ENCODE results near the gene TNFRSF18.

TNFRSF18 gene

DNA sequence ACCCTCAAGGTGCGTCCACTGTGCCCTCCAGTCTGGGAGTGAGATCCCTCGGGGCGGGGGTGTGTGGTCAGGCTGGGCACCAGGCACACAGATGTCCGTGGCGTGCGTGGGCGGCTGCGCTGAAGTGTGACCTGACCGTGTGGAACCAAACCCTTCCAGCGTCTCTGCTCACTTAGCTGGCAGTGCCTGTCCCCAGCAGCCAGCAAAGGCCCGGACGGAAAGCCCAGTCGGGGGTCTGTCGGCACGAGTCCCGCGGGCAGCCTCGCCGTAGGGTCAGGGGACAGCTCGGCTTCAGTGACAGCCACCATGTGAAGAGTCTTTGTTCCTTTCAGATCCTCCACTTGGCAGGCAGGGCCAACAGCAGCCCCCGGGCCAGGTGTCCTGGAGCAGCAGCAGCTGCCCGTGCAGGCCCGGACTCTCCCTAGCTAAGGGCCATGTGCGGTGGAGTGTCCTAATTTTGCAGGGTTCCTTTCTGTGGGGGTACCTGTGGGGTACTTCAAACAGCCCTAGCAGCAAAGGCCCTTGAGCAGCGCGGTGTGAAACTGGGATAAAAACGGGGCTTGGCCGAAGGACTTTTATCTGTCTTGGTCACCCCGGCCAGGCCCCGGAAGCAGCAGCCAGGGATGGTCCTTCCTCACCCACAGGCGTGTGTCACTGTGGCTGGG is 21.2 kb downstream of the TNFRSF18 start:
- H3K9me3 ChIP-seq (ENCODE audit: control insufficient read depth, insufficient read depth, low read depth, low read length), result no peaks in the 10 kb centered on the region
- no peak overlapping the region for H3K9ac ChIP-seq (ENCODE audit: low read length)
- no peak overlapping the region for H3K4me3 ChIP-seq (ENCODE audit: low read depth, low read length)
- H3K27me3 ChIP-seq (ENCODE audit: control insufficient read depth, insufficient read depth, low read length), result no peaks in the 10 kb centered on the region
- no peaks in the 10 kb centered on the region for H3K4me1 ChIP-seq (ENCODE audit: control insufficient read depth, insufficient read depth, low read length)
- no peak overlapping the region for H3K27ac ChIP-seq (ENCODE audit: low read depth, low read length)
- no peaks in the 10 kb centered on the region for H3K36me3 ChIP-seq (ENCODE audit: control insufficient read depth, insufficient read depth, low read length)

DNA sequence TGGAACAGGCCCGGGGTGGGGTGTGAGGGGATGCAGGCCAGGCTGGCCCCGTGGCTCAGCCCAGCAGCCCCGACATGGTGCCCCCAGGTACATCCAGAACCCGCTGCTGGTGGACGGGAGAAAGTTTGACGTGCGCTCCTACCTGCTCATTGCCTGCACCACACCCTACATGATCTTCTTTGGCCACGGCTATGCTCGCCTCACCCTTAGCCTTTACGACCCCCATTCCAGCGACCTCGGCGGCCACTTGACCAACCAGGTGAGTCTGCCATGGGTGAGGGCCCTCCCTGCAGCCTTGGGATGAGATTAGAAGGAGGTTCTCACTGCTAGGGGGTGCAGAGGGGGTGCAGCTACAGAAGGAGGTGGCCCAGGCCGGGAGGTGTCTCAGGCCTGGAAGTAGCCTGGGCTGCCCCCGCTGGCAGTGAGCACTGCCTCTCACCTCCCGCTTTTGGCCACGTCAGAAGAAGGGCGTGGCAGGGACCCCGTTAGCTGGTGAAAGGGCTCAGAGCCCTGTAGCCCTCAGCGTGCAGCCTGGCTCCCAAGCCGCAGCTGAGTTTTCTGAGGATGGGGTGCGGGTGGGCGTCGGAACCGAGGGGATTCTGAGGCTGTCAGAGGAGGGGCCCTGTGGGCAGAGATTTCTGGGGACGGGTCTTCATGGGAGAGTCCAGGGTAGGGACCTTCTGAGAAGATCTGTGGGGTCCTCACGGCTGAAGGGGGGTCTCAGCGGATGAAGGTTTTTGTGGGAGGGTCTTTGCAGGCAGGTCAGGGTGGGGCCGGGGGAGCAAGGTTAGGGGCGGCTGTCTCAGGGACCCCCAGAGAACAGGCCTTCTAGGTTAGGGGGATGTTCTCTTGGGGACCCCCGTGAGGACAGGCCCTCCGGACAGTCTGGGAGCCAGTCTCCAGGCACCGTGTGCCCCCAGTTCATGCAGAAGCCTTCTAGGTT is 22.3 kb downstream of the TNFRSF18 start:
- H3K27me3 ChIP-seq (ENCODE audit: control insufficient read depth, insufficient read depth, low read length), result no peaks in the 10 kb centered on the region
- H3K9me3 ChIP-seq (ENCODE audit: control insufficient read depth, insufficient read depth, low read depth, low read length), result no peaks in the 10 kb centered on the region
- H3K27ac ChIP-seq (ENCODE audit: low read depth, low read length), result no peak overlapping the region
- no peaks in the 10 kb centered on the region for H3K36me3 ChIP-seq (ENCODE audit: control insufficient read depth, insufficient read depth, low read length)
- no peaks in the 10 kb centered on the region for H3K4me1 ChIP-seq (ENCODE audit: control insufficient read depth, insufficient read depth, low read length)
- H3K4me3 ChIP-seq (ENCODE audit: low read depth, low read length), result no peak overlapping the region
- H3K9ac ChIP-seq (ENCODE audit: low read length), result no peak overlapping the region

DNA sequence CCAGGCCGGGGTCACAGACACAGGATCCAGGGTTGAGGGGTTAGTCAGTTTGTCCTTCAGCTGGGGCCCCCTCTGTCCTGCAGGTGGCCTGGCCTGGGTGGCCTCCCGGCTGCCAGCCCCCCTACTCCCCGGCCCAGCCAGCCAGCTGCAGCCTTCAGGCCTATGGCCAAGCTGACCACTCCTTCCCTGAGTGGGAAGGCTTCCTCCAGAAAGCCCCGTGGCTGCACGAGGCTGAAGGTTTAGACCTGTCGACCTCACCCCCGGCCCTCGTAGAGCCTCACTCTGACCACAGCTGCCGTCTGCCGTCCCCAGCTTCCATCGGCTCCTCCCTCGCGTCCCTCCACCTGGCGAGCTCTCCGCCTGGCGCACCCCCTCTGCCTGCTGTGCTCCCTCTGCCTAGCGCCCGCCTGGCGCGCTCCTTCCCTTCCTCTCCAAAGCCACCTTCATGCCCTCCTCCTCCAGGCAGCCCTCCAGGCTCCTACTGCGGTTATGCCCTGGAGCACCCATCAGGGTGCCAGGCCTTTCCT is 23.1 kb downstream of the TNFRSF18 start:
- H3K4me3 ChIP-seq (ENCODE audit: low read depth, low read length), result no peak overlapping the region
- H3K27ac ChIP-seq (ENCODE audit: low read depth, low read length), result no peak overlapping the region
- no peak overlapping the region for H3K9ac ChIP-seq (ENCODE audit: low read length)
- H3K27me3 ChIP-seq (ENCODE audit: control insufficient read depth, insufficient read depth, low read length), result no peaks in the 10 kb centered on the region
- H3K9me3 ChIP-seq (ENCODE audit: control insufficient read depth, insufficient read depth, low read depth, low read length), result no peaks in the 10 kb centered on the region
- H3K4me1 ChIP-seq (ENCODE audit: control insufficient read depth, insufficient read depth, low read length), result no peaks in the 10 kb centered on the region
- no peaks in the 10 kb centered on the region for H3K36me3 ChIP-seq (ENCODE audit: control insufficient read depth, insufficient read depth, low read length)

DNA sequence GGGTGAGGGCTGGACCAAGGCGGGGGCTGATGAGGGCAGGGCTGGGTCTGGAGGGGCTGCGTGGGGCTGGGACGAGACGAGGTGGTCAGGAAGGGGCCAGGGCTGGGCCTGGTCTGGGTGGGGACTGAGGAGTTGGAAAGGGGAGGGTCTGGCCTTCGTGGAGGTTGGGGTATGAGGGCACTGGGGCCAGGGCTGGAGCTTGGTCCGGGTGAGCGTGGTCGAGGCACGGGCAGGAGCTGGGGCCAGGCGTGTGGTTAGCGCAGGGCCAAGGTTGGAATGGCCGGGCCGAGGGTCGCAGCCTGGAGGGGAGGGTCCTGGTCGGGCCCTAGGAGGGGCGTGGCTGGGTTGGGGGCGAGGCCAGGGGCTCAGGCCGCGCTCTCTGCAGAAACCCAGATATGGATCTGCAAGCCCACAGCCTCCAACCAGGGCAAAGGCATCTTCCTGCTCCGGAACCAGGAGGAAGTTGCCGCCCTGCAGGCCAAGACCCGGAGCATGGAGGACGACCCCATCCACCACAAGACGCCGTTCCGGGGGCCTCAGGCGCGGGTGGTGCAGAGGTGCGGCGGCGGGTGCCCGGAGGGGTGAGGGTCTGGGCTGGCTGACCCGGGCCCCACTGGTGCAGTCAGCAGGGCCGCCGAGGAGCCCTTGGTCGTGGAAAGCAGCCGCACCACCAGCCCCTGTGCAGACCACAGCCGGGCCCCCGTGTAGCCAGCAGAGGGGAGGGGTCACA is 23.7 kb downstream of the TNFRSF18 start:
- no peak overlapping the region for H3K4me3 ChIP-seq (ENCODE audit: low read depth, low read length)
- no peak overlapping the region for H3K27ac ChIP-seq (ENCODE audit: low read depth, low read length)
- H3K9ac ChIP-seq (ENCODE audit: low read length), result no peak overlapping the region
- H3K4me1 ChIP-seq (ENCODE audit: control insufficient read depth, insufficient read depth, low read length), result no peaks in the 10 kb centered on the region
- no peaks in the 10 kb centered on the region for H3K27me3 ChIP-seq (ENCODE audit: control insufficient read depth, insufficient read depth, low read length)
- H3K36me3 ChIP-seq (ENCODE audit: control insufficient read depth, insufficient read depth, low read length), result no peaks in the 10 kb centered on the region
- H3K9me3 ChIP-seq (ENCODE audit: control insufficient read depth, insufficient read depth, low read depth, low read length), result no peaks in the 10 kb centered on the region

DNA sequence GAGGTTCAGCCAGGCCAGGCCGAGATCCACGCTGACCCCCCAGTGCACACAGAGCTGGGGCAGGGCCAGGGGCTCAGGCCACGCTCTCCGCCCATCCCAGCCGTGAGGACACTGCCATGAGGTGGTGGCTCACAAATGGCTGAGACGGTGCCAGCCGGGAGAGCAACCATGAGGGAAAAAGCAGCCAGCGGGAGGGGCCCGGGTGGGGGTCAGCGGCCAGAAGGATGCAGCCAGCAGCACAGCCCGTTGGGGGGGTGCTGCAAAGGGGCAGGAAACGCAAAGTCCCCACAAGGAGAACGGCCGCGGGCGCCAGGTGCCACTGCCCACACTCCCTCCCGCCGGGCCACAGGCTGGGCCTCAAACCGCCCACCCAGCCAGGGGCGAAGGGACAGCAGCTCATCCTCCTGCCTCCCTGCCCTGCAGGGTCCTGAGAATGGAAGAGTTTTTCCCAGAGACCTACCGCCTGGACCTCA is 24.4 kb downstream of the TNFRSF18 start:
- Histone ChIP-seq H3K9me3 (ENCODE audit: control insufficient read depth, insufficient read depth, low read depth, low read length) (no peaks in the 10 kb centered on the region), H3K27me3 (ENCODE audit: control insufficient read depth, insufficient read depth, low read length) (peaks cover under 1% of the 10 kb centered on the region; the same call in 1 of the 2 replicates), H3K4me1 (ENCODE audit: control insufficient read depth, insufficient read depth, low read length) (peaks cover under 1% of the 10 kb centered on the region; the same call in 1 of the 2 replicates), H3K4me3 (ENCODE audit: low read depth, low read length) (no peak overlapping the region), H3K9ac (ENCODE audit: low read length) (no peak overlapping the region), H3K36me3 (ENCODE audit: control insufficient read depth, insufficient read depth, low read length) (no peaks in the 10 kb centered on the region), H3K27ac (ENCODE audit: low read depth, low read length) (no peak overlapping the region)

DNA sequence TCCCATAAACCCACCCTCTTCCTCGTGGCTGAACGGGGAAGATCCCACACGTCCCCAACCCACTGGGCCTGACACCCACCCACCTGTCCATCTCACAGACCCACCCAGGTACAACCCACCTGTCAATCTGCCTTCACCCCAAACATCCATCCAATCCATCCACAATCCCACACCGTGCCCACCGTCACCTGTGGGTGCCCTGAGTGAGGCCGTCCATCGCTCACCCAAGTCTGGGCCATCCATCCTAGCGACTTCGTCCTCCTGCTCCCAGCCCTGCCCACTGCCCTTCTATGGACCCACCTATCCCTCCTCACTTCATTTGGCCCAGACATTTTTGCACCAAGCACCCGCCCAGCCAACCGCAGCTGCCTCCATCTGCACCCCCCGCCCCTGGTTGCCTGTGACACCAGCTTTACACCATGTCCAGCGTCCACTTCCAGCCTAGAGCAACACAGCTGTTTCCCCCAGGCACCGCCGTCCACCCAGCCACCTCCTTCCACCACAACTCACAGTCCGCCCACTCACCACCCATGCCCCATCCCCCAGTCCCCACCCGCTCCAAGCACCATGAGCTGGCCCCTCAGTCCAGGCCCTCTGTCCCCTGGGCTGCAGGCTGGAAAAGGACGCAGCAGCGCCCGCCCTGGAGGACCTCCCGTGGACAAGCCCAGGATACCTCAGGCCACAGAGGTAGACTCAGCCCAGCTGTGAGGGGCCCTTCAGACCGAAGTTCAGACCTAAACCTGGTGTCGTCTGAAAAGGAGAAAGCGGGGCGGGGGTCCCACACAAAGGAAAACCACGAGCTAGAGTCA is 25.1 kb downstream of the TNFRSF18 start:
- H3K27ac ChIP-seq (ENCODE audit: low read depth, low read length), result no peak overlapping the region
- H3K4me1 ChIP-seq (ENCODE audit: control insufficient read depth, insufficient read depth, low read length), result peaks cover 6% of the 10 kb centered on the region
- no peak overlapping the region for H3K4me3 ChIP-seq (ENCODE audit: low read depth, low read length)
- peaks cover 5% of the 10 kb centered on the region; the same call in 1 of the 2 replicates for H3K27me3 ChIP-seq (ENCODE audit: control insufficient read depth, insufficient read depth, low read length)
- H3K9me3 ChIP-seq (ENCODE audit: control insufficient read depth, insufficient read depth, low read depth, low read length), result no peaks in the 10 kb centered on the region
- H3K36me3 ChIP-seq (ENCODE audit: control insufficient read depth, insufficient read depth, low read length), result no peaks in the 10 kb centered on the region
- no peak overlapping the region for H3K9ac ChIP-seq (ENCODE audit: low read length)

DNA sequence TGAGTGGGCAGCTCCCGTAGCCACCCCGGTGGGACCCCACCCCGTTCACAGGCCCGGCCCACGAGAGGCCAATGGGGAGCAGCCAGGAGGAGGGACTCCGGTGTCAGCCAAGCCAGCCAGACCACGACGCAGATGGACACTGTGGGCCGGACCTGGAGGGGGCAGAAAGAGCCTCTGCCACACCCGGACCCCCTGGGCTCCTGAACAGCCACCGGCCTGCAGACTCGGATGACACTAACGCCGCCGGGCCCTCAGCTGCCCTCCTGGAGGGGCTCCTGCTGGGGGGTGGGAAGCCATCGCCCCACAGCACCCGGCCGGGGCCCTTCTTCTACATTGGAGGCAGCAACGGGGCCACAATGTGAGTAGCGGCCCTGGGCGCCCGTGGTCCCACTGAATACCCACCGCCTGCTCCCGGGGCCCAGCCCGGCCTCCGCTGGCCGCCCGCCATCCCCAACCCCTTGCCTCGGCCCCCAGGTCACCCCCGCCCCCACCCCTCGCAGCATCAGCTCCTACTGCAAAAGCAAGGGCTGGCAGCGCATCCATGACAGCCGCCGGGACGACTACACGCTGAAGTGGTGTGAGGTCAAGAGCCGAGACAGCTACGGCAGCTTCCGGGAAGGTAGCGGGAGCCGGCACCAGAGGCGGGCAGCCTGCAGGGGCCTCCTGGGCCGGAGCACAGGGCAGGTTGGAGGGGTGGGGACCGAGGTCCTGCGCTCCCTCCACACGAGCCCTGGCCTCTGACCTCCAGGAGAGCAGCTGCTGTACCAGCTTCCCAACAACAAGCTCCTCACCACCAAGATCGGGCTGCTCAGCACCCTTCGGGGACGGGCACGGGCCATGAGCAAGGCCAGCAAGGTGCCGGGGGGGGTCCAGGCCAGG is 26.2 kb downstream of the TNFRSF18 start:
- Histone ChIP-seq H3K4me3 (ENCODE audit: low read depth, low read length) (no peak overlapping the region), H3K36me3 (ENCODE audit: control insufficient read depth, insufficient read depth, low read length) (no peaks in the 10 kb centered on the region), H3K9ac (ENCODE audit: low read length) (no peak overlapping the region), H3K27me3 (ENCODE audit: control insufficient read depth, insufficient read depth, low read length) (peaks cover 12% of the 10 kb centered on the region; the same call in 1 of the 2 replicates), H3K9me3 (ENCODE audit: control insufficient read depth, insufficient read depth, low read depth, low read length) (peaks cover 3% of the 10 kb centered on the region; the same call in 1 of the 2 replicates), H3K4me1 (ENCODE audit: control insufficient read depth, insufficient read depth, low read length) (peaks cover 11% of the 10 kb centered on the region), H3K27ac (ENCODE audit: low read depth, low read length) (no peak overlapping the region)

DNA sequence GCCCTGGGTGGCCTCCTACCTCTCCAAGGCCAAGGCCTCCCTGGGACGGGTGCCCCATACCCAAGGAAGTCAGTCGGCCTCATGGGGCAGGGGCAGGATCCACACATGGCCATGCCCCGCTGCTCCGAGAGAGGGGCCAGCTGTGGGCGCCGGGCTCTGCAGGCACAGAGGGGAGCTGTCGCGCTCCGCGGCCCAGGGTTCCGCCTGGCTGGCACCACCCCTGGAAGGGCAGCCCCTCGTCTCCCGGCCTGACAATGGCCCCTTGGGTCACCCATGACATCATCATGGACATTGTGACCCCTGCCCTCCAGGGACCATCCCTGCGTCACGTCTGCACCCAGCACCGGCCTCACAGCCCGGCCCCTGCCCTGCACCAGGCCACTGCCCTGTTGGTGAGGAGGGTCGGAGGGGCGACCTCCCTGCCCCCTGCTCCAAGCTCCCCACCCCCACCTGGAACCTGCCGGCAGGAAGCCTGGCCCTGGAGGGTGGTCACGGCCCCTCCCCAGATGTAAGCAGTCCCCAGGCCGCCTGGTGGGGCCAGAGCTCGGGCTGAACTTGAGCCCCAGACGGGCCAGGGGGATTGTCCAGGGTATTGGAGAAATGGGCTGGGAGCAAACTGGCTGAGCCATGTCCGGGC is 26.9 kb downstream of the TNFRSF18 start:
- Histone ChIP-seq H3K36me3 (ENCODE audit: control insufficient read depth, insufficient read depth, low read length) (no peaks in the 10 kb centered on the region), H3K9ac (ENCODE audit: low read length) (no peak overlapping the region), H3K9me3 (ENCODE audit: control insufficient read depth, insufficient read depth, low read depth, low read length) (peaks cover 4% of the 10 kb centered on the region; the same call in 1 of the 2 replicates), H3K27ac (ENCODE audit: low read depth, low read length) (no peak overlapping the region), H3K4me1 (ENCODE audit: control insufficient read depth, insufficient read depth, low read length) (peaks cover 11% of the 10 kb centered on the region), H3K4me3 (ENCODE audit: low read depth, low read length) (no peak overlapping the region), H3K27me3 (ENCODE audit: control insufficient read depth, insufficient read depth, low read length) (peaks cover 12% of the 10 kb centered on the region; the same call in 1 of the 2 replicates)

DNA sequence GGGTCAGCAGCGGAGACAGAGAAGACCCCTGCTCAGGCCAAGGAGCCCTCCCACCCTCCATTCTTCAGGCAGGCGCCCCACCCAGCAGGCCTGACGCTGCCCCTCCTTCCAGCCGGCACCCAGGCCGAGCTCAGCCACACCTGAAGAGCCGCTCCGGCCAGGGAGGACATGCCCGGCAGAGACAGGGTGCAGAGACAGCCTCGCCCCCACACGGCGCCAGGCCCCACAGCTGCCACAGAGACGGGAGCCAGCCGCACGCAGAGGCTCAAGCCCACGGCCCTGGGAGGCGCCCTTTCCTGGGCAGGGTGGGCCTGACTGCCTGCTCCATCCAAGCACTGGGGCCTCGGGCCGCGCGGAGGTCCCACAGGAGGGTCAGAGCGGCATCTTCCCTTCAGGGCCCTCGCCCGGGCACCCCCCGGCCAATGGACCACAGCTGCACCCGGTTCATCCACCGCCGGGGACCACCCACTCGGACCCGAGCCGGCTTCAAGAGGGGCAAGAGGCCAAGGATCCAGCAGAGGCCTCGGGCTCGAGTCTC is 27.5 kb downstream of the TNFRSF18 start:
- Histone ChIP-seq H3K36me3 (ENCODE audit: control insufficient read depth, insufficient read depth, low read length) (no peaks in the 10 kb centered on the region), H3K4me3 (ENCODE audit: low read depth, low read length) (no peak overlapping the region), H3K27ac (ENCODE audit: low read depth, low read length) (no peak overlapping the region), H3K9me3 (ENCODE audit: control insufficient read depth, insufficient read depth, low read depth, low read length) (peaks cover 4% of the 10 kb centered on the region; the same call in 1 of the 2 replicates), H3K9ac (ENCODE audit: low read length) (no peak overlapping the region), H3K27me3 (ENCODE audit: control insufficient read depth, insufficient read depth, low read length) (peaks cover 12% of the 10 kb centered on the region; the same call in 1 of the 2 replicates), H3K4me1 (ENCODE audit: control insufficient read depth, insufficient read depth, low read length) (peaks cover 11% of the 10 kb centered on the region)

All from HUES6 (cell line).